GM19239 (cell line): Measurements from ENCODE around the gene POLR1G.
A peak's percentile ranks its signal among the peaks of the same experiment; 100 is the strongest.

Experiments
- DNase-seq: peaks from one replicate; pipeline ENCODE4 v3.0.0; 2011; ENCODE audit warnings: low spot score; ENCODE audit not compliant: insufficient read length
- FAIRE-seq: peaks from 2 replicates; lab custom pipeline; 2011; peaks lifted over from hg19 to GRCh38; lab: Jason Lieb, UNC

The POLR1G gene, protein sequence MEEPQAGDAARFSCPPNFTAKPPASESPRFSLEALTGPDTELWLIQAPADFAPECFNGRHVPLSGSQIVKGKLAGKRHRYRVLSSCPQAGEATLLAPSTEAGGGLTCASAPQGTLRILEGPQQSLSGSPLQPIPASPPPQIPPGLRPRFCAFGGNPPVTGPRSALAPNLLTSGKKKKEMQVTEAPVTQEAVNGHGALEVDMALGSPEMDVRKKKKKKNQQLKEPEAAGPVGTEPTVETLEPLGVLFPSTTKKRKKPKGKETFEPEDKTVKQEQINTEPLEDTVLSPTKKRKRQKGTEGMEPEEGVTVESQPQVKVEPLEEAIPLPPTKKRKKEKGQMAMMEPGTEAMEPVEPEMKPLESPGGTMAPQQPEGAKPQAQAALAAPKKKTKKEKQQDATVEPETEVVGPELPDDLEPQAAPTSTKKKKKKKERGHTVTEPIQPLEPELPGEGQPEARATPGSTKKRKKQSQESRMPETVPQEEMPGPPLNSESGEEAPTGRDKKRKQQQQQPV

DNA sequence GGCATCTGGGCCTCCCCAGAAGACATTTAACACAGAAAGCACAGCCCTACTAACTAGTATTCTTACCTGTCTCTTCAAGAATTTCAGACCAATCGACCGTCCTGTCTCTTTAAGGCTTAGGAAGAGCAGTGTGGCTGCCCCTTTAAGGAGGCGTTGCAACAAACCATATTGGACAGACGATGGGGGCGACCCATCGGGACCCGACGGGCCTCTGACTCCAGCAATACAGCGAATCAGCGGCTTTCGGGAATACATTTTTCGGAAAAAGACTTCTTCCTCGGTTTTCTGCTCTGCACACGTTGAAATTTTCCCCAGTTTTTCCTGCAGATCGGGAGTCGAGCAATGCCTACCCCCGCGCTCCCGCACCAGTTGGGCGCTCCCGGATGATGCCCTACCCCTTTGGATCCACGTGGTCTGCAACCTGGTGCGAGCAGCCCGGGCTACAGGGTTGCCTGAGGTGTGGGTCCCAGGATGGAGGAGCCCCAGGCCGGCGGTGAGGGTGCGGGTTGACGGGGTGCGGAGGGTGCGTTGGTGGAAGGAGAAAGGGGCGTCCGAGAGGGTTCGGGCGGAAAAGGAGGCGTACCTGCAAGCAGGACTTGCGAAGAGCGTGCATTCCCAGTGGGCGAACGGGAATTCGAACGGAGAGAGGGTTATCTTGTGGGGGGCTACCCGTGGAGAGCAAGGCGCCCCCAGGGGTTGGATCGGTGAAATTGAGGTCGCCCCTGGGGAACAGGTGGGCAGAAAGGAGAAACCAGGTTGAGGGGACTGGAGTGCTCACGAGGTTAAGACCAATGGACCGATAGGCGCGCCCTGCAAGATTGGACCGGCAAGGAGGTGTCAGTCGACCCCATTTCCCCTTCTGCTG, at the start of gene POLR1G:
POLR1G (plus strand) TSS at position 419 of the 865 bp plus-strand sequence; CDS start at position 472, 53 bp downstream.
- DNase-seq (peak; percentile 89), FAIRE-seq (peak; percentile 94)

DNA sequence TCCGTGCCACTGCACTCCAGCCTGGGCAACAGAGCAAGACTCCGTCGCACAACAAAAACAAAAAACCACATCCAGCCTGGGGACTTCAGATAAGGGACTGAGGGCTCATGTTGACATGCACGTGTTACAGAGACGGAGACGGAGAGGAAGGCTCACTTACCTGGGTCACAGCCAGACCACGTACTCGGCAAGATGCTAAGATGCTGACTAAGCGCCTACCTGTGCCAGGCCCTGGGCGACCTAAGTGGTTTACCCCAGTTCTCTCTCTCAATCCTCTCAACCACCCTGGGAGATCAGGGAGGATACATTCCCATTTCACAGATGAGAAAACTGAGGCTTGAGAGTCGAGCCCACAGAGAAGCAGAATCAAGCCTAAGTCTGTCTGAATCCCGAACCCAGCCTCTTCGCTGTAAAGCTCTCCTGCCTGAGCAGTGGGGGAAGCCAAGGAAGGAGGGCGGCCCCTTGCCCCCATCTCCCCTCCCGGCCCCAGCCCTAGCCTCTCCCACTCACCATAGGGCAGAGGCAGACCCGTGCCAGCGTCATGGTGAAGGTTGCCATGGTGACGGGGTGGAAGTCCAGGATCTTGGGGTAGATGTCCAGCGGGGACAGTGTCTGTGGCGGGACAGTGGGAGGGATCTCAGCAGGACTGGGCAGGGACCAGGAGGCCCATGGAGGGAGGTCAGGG, 49.5 kb upstream of the POLR1G start:
- no peak for FAIRE-seq
- no peak for DNase-seq

DNA sequence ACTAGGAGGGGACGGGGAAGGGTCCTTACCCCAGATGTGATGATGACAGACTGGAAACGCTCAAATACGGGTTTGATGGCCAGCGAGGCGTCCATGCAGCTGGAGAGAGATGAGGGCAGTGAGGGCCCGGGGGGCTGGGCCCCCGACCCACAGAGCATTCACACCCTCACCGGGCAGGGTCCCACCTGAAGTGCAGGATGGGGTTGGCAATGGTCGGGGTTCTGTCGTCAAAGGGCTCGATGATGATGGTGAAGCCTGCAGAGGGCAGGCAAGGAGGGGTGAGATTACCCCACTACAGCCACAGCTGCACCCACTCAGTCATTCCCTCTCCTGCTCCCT, 49.0 kb upstream of the POLR1G start:
- no peak for FAIRE-seq

DNA sequence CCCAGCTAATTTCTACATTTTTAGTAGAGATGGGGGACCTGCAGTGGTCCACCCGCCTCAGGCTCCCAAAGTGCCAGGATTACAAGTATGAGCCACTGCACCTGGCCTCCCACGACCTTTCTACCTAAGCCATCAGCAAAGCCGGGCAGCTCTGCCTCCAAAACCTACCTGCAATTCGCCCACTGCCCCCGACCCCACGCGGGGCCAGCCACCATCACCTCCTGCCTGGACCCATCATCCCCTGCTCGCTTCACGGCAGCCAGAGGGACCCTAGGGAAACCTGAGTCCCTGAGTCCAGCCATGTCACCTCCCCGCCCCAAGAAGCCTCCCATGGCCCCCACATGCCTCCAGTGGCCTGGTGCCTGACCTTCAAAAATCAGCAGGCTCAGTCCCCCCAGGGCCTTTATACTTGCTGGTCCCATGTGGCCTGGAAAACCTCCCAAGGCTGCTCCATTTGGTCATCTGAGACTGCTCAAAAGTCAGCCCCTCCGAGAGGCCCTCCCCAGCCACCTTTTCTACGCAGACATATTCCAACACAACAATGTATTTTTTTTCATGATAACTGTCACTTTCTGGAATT, 48.1 kb upstream of the POLR1G start:
- FAIRE-seq: no peak
- DNase-seq: no peak

More for the DNA sequence above, 49.0 kb upstream of the POLR1G start:
- DNase-seq: no peak

DNA sequence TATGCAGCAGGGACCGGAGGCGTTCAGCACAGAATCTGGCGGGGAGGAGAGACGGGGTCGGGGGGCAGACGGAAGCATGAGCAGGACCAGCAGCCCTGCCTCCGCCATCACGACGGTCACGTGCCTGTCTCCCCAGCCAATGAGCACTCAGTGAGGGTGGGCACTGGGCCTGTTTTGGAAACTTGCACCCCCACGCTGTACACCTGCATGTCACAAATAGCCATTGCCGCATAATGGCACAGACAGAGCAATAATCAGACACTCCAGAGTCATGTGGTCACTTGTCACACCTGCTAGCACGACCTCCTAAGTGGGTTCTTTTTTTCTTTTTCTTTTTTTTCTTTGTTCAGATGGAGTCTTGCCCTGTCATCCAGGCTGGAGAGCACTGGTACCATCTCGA, 44.8 kb upstream of the POLR1G start:
- DNase-seq: no peak
- no peak for FAIRE-seq

DNA sequence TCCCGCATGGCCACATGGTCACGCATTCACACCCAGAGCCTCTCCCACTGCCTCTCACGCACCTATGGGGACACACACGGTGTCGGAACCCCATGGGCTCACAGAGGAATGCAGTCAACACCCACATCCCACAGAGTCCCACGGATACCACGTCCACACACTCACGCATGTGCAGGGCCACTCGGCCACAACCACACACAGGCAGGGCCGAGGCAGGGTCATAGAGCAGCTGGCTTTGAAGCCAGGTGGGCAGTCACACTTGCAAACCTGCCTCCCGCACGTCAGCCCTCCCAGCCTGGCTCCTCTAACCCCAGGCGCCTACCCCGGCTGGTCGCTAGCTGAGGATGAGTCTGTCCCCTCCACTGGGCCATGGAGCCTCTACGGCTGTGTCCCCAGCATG, 44.2 kb upstream of the POLR1G start:
- DNase-seq: no peak
- FAIRE-seq: no peak

DNA sequence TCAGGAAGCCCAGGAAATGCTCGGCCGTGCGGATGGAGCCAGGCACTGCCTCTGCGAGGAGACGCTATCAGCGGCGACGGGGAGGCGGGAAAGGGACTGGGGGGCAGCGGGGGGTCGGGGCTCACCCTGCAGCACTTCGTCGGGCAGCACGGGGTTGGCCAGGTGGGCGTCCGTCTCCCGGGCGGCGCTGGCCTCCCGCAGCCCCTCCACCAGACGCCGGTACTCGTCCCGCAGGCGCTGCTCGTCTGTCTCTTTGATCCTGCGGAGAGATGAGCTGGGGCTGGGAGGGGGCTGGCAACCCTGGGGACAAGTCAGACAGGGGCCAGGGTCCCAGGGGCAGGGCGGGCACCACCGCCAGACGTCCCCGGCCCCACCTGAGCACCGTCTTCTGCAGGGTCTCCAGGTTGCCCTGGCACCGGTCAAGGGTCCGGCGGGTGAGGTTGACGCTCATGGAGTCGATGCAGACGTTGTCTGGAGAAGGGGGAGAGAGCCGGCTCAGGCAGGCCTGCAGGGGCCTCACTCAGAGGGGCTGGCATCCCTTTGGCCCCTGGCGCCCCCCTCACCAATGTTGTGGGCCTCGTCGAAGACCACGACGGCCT, 42.5 kb upstream of the POLR1G start:
- no peak for DNase-seq
- no peak for FAIRE-seq

DNA sequence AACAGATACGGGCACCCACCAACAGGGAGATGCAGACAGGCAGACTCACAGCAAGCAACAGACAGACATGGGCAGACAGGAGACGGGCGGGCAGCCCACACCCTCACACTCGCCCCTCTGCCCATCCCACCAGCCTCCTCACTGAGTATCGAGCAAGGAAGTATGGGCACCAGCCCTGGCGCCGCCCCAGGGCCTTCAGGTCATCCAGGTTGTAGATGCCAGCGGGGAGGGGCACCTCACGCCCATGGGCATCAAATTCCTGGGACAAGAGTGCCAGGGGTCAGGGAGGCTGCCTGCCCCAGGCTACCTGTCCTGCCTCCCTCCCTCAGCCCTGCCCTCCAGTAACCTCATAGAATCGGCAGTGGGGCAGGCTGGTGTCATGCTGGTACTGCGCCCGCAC, 41.7 kb upstream of the POLR1G start:
- FAIRE-seq (no peak), DNase-seq (no peak)

DNA sequence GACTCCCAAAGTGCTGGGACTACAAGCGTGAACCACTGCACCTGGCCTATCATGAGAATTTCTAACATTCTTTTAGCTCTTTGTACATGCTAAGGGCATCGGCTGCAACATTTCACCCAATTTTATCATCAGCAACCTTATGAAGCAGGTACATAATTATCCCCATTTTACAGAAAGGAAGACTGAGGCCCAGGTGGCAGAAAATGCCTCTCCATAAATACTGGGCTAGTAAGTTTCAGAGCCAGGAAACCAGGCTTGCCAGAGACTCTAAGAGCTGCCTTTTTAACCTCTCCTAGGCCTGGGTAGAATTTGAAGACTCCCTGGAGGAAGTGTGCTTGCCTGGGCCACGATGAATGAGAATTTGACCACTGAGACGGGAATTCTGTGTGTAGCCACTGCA, 38.3 kb upstream of the POLR1G start:
- DNase-seq (no peak), FAIRE-seq (no peak)

DNA sequence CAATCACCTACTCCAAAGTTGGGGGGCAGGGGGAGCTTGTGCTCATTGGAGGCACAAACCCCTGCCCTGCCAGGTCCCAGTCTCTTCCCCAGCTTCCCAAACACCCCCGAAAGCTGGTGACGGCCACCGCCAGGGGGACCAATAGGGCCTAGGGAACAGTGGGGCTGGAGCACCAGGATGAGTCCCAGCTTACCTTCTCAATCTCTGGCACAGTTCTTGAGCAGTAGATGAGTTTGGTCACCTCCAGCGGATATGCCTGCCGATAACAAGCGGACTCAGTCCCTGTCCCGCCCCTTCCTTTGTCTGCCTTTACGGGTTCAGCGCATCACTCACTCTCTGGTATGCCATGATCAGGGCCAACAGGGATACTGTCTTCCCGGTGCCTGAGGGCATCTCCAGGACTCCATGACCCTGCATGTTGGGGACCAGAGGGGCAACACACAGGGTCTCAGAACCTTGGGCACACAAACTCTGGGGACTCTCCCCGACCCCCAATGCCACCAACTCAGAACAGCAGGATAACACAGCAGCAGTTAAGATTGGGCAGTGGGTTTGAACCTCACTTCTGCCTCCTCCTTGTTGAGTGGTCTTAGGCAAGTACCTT, 37.6 kb upstream of the POLR1G start:
- no peak for FAIRE-seq
- DNase-seq: no peak

DNA sequence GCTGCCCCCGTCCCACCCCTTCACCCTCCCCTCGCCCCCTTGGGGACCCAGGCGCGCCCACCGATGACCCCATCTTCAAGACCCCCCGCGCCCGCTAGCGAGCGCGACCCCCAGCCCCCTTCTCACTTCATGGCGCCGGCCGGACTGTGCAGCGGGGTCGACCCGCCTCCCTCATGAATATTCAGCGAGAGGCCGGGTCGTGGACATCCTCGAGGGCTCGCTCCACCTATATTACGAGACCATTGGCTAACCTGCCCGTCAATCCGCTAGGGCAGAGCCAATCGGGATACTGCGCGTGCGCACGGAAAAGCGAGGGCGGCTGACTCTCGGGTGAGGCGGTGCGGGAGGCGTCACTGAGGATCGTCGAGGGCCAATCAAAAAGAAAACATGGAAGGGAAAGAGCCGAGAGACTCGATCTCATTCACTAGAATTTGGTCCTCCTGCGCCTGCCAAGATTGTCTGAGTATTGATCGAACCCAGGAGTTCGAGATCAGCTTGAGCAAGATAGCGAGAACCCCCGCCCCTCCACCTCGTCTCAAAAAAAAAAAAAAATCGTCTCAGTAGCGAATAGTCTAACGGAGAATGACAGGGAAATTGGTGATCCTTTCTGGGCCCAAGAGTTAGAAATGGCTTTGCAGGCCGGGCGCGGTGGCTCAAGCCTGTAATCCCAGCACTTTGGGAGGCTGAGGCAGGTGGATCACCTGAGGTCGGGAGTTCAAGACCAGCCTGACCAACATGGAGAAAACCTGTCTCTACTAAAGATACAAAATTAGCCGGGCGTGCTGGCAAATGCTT, 35.8 kb upstream of the POLR1G start, which contains the start of gene ERCC2:
ERCC2 (minus strand) TSS at position 164 of the 795 bp plus-strand sequence; CDS start at position 131, 33 bp downstream.
- FAIRE-seq: peak; percentile 94

DNA sequence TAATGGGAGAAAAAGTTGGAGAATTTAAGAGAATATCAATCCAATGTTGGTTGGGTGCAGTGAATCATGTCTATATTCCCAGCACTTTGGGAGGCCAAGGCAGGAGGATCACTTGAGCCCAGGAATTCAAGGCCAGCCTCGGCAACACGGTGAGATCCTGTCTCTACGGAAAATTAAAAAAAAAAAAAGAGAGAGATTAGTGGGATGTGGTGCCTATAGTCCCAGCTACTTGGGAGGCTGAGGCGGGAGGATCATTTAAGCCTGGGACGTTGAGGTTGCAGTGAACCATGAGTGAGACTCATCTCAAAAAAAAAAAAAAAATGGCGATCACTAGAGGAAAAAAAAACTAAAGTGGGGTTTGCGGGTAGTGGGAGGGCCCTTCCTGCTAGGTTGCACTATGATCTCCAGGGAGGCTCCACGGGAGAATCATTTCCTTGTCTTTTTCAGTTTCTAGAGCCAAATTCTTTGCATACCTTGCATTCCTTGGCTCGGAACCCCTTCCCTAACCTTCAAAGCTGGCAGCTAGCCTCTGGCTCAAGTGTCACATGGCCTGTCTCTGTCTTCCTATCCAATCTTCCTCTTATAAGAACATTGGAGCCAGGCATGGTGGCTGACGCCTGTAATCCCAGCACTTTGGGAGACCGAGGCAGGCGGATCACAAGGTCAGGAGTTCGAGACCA, 30.3 kb upstream of the POLR1G start:
- DNase-seq (no peak), FAIRE-seq (no peak)

More for the DNA sequence above, 35.8 kb upstream of the POLR1G start, which contains the start of gene ERCC2:
- peak; percentile 100 for DNase-seq

DNA sequence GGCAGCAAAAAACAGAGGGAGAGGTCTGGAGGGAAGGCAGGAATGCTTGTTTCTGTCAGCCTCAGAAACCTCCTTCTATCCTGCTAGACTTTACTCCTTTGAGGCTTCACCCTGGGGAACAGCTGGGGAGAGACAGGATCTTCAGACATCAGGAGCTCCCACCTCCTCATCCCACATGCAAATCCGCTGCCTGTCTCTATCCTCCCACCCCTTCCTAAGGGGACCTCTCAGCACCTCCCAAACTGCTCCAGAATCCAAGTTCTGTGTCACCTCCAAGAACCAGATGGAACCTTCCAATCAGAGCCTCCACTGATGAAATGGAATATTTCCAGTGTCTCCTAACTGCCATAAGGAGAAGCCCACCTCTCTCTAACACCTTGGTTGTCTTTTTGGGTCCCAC, 26.3 kb upstream of the POLR1G start:
- DNase-seq (no peak), FAIRE-seq (no peak)

DNA sequence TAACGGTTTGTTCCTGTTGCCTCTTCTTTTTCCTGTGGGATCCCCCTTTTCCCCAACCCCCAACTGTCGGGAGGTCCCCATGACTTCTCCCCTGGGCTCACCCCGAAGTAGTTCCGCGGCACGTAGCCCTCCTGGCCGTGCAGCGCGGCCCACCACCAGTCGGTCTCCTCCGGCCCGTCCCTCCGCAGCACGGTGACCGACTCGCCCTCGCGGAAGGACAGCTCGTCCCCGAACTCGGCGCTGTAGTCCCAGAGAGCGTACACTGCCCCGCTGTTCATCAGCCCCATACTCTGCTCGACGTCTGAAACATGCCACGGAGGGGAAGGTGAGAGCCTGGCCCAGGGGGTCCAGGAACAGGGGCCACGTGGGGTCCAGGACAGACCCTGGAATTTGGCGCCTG, 24.0 kb upstream of the POLR1G start:
- FAIRE-seq (no peak), DNase-seq (no peak)

DNA sequence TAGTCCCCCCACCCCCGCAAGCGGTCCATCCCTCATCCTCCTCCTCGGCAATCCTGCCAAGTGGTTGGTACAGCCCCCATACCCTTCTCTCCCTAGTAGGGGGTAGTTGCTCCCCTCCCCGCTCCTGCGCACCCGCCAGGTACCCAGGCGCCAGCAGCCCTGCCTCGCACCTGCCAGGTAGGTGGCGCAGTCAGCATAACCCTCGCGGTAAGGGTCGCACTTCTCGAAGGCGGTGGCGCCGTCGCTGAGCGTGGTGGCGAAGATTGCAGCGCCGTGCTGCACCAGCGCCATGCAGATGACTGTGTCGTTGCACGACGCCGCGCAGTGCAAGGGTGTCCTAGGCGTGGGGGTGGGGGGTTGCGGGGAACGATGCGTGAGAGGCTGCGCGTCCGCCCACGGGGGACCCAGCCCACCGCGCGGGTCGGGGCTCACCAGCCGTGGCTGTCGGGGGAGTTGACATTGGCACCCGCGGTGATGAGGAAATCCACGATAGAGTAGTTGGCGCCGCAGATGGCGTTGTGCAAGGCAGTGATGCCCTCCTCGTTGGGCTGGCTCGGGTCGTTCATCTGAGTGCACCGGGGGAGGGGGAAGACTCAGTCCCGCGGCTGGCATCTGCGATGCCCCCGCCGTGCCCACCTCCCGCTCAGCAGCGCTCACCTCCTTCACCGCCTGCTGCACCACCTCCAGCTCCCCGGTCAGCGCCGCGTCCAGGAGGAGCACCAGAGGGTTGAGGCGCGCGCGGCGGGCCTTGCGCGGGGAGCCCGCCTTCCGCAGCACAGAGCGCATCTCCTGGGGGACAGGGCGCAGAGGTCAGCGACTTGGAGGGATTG, 20.8 kb upstream of the POLR1G start:
- DNase-seq: no peak
- no peak for FAIRE-seq

DNA sequence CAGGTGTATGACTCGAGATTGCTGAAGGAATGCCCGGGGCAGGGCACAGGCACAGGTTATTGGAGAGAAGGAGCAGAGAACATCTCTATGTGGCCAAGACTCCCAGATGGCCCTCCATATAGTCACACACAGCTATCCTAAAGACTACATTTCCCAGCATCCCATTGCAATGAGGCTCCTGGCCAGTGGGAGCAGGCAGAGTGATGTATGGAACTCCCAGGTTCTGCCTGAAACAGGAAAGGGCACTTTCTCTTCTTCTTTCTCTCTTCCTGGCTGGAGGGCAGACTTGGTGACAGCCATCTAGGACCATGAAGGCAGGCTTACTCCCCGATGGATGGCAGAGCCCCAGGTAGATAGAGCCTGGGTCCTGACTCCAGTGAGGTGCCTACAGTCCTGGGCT, 15.1 kb upstream of the POLR1G start:
- DNase-seq (no peak), FAIRE-seq (no peak)
